GM21390 (cell line): ENCODE data around the gene KIF26A.

Experiments used
- ATAC-seq: cut with Tn5 transposase; IDR thresholded peaks from one replicate; pipeline ENCODE4 v1.9.1; 2021; ENCODE audit not compliant: unreplicated experiment

The KIF26A gene

GRCh38 chr14:104112609-104113571, 25.5 kb upstream of the KIF26A start:
- no peak for ATAC-seq

- no peak for ATAC-seq
Observed at GRCh38 chr14:104113631-104114420, 24.6 kb upstream of the KIF26A start.

- ATAC-seq, result no peak
Observed at GRCh38 chr14:104114421-104115130, 23.8 kb upstream of the KIF26A start.

GRCh38 chr14:104115131-104115600, 23.2 kb upstream of the KIF26A start:
- no peak for ATAC-seq

- ATAC-seq, result no peak
Observed at GRCh38 chr14:104115691-104116287, 22.6 kb upstream of the KIF26A start.

GRCh38 chr14:104116288-104116755, 22.1 kb upstream of the KIF26A start:
- ATAC-seq, result no peak

- ATAC-seq, result no peak
Observed at GRCh38 chr14:104116756-104117340, 21.5 kb upstream of the KIF26A start.

- no peak for ATAC-seq
Observed at GRCh38 chr14:104117341-104118005, 20.9 kb upstream of the KIF26A start.

- no peak for ATAC-seq
Observed at GRCh38 chr14:104118006-104118844, 20.2 kb upstream of the KIF26A start.

- ATAC-seq, result no peak
Observed at GRCh38 chr14:104119119-104119487, 19.3 kb upstream of the KIF26A start.

- no peak for ATAC-seq
Observed at GRCh38 chr14:104119488-104120251, 18.7 kb upstream of the KIF26A start.

GRCh38 chr14:104120281-104120741, 18.1 kb upstream of the KIF26A start:
- ATAC-seq, result no peak

GRCh38 chr14:104121142-104121541, 17.2 kb upstream of the KIF26A start:
- no peak for ATAC-seq

GRCh38 chr14:104123879-104124278, 14.5 kb upstream of the KIF26A start:
- no peak for ATAC-seq

GRCh38 chr14:104125011-104125410, 13.4 kb upstream of the KIF26A start:
- ATAC-seq, result no peak

GRCh38 chr14:104126753-104127152, 11.6 kb upstream of the KIF26A start:
- no peak for ATAC-seq

- ATAC-seq, result no peak
Observed at GRCh38 chr14:104128981-104129380, 9.4 kb upstream of the KIF26A start.

GRCh38 chr14:104129556-104129955, 8.8 kb upstream of the KIF26A start:
- ATAC-seq, result no peak
